Trophoblast cell (in vitro differentiated cells and primary cell): Measurements from ENCODE around the gene PAQR4.

ENCODE experiments used
- DNase-seq, 2 donors: peaks; one replicate each; pipeline ENCODE4 v3.0.0-alpha.2; 2016
- H2AFZ ChIP-seq: 2 replicates; pipeline ENCODE4 v1.6.1; 2013; ENCODE audit warnings: low read length, moderate library complexity, mild to moderate bottlenecking; ENCODE audit not compliant: insufficient read depth, poor library complexity
- H2AK5ac ChIP-seq: 2 replicates; pipeline ENCODE4 v1.6.1; 2013; ENCODE audit warnings: mild to moderate bottlenecking, low read length
- H2BK120ac ChIP-seq: 2 replicates; pipeline ENCODE4 v1.6.1; 2013; ENCODE audit warnings: low read length, mild to moderate bottlenecking, moderate library complexity; ENCODE audit not compliant: insufficient read depth, poor library complexity
- H2BK12ac ChIP-seq: 2 replicates; pipeline ENCODE4 v1.6.1; 2013; ENCODE audit warnings: mild to moderate bottlenecking, low read length, moderate library complexity
- H2BK5ac ChIP-seq: 2 replicates; pipeline ENCODE4 v1.6.1; 2013; ENCODE audit warnings: low read length, low read depth, moderate library complexity, mild to moderate bottlenecking; ENCODE audit not compliant: poor library complexity
- H3K14ac ChIP-seq: 2 replicates; pipeline ENCODE4 v1.6.1; 2013; ENCODE audit warnings: mild to moderate bottlenecking, low read length
- H3K18ac ChIP-seq: 2 replicates; pipeline ENCODE4 v1.6.1; 2013; ENCODE audit warnings: mild to moderate bottlenecking, low read length
- H3K23ac ChIP-seq: 2 replicates; pipeline ENCODE4 v1.6.1; 2013; ENCODE audit warnings: low read length
- H3K27ac ChIP-seq: 2 replicates; pipeline ENCODE4 v1.5.1; 2013; ENCODE audit warnings: low read depth, mild to moderate bottlenecking, inconsistent platforms, low read length, moderate library complexity
- H3K27me3 ChIP-seq: 2 replicates; pipeline ENCODE4 v1.6.1; 2013; ENCODE audit warnings: inconsistent platforms, mild to moderate bottlenecking, low read length, moderate library complexity; ENCODE audit not compliant: insufficient read depth
- H3K36me3 ChIP-seq, 2 experiments: 1 replicate in 1 of 2; 2 replicates in 1 of 2; pipeline ENCODE4 v1.6.1; 2013; ENCODE audit warnings: low read length in 2 of 2, mild to moderate bottlenecking in 2 of 2, moderate library complexity in 1 of 2; ENCODE audit not compliant: insufficient read depth in 2 of 2, control insufficient read depth in 1 of 2
- H3K4ac ChIP-seq: 2 replicates; pipeline ENCODE4 v1.6.1; 2013; ENCODE audit warnings: low read depth, mild to moderate bottlenecking, low read length, moderate library complexity
- H3K4me1 ChIP-seq, 2 experiments: 1 replicate in 1 of 2; 2 replicates in 1 of 2; pipeline ENCODE4 v1.6.1; 2013; ENCODE audit warnings: low read length in 2 of 2, mild to moderate bottlenecking in 2 of 2, moderate library complexity in 1 of 2; ENCODE audit not compliant: insufficient read depth in 2 of 2, control insufficient read depth in 1 of 2
- H3K4me2 ChIP-seq: 2 replicates; pipeline ENCODE4 v1.6.1; 2013; ENCODE audit warnings: inconsistent platforms, mild to moderate bottlenecking, low read length, moderate library complexity
- H3K4me3 ChIP-seq: 2 replicates; pipeline ENCODE4 v1.5.1; 2013; ENCODE audit warnings: mild to moderate bottlenecking, low read depth, low read length, inconsistent platforms
- H3K79me1 ChIP-seq: one replicate; pipeline ENCODE4 v1.6.1; 2013; ENCODE audit warnings: low read length
- H3K79me2 ChIP-seq: 2 replicates; pipeline ENCODE4 v1.6.1; 2013; ENCODE audit warnings: low read length, mild to moderate bottlenecking; ENCODE audit not compliant: control insufficient read depth, insufficient read depth, poor library complexity
- H3K9ac ChIP-seq: 2 replicates; pipeline ENCODE4 v1.6.1; 2013; ENCODE audit warnings: mild to moderate bottlenecking, low read length
- H3K9me3 ChIP-seq: 2 replicates; pipeline ENCODE4 v1.6.1; 2013; ENCODE audit warnings: low read depth, mild to moderate bottlenecking, control low read depth, inconsistent platforms, low read length; ENCODE audit not compliant: insufficient read depth
- H4K12ac ChIP-seq: 2 replicates; pipeline ENCODE4 v1.6.1; 2013; ENCODE audit warnings: low read depth, mild to moderate bottlenecking, low read length, moderate library complexity
- H4K8ac ChIP-seq: 2 replicates; pipeline ENCODE4 v1.6.1; 2013; ENCODE audit warnings: low read depth, mild to moderate bottlenecking, low read length, moderate library complexity
- H4K91ac ChIP-seq: one replicate; pipeline ENCODE4 v1.6.1; 2013; ENCODE audit warnings: low read depth, mild to moderate bottlenecking, low read length, moderate library complexity
- WGBS: extraction: QIAGEN DNeasy Blood & Tissue Kit; methylation state at CpG from one replicate; pipeline ENCODE4 v1.1.7; 2013; ENCODE audit warnings: missing lambda C conversion rate; ENCODE audit not compliant: insufficient read length, insufficient coverage; ENCODE audit errors: extremely low coverage; 5-methylcytosine and 5-hydroxymethylcytosine counted together

Gene PAQR4

GRCh38 chr16:3001316-3001715 lies 32.2 kb downstream of the PAQR4 start:
- no peaks in the 10 kb centered on the region for H3K9me3 ChIP-seq
- peaks cover 4% of the 10 kb centered on the region in 2 experiments for H3K4me1 ChIP-seq
- H4K12ac ChIP-seq, result no peak overlapping the region
- H3K14ac ChIP-seq, result no peak overlapping the region
- H4K8ac ChIP-seq, result no peak overlapping the region
- no peak overlapping the region for H2BK5ac ChIP-seq
- no peaks in the 10 kb centered on the region for H3K36me3 ChIP-seq
- no peak overlapping the region for H2BK120ac ChIP-seq
- no peak overlapping the region for H2AFZ ChIP-seq
- H3K79me1 ChIP-seq, result no peaks in the 10 kb centered on the region
- no peaks in the 10 kb centered on the region for H3K27me3 ChIP-seq
- no peak overlapping the region for H3K27ac ChIP-seq
- H3K79me2 ChIP-seq, result no peaks in the 10 kb centered on the region
- no peak overlapping the region for H3K4me2 ChIP-seq
- no peak for DNase-seq
- no peak overlapping the region for H2BK12ac ChIP-seq
- no peak overlapping the region for H3K9ac ChIP-seq
- H4K91ac ChIP-seq, result no peak overlapping the region
- no peak overlapping the region for H3K4ac ChIP-seq
- no peak overlapping the region for H3K4me3 ChIP-seq
- H3K23ac ChIP-seq, result no peak overlapping the region
- H3K18ac ChIP-seq, result no peak overlapping the region
- WGBS, result no CpG with 5 or more reads among the region's 12 CpGs
- H2AK5ac ChIP-seq, result no peak overlapping the region

GRCh38 chr16:3003582-3004270 lies 34.6 kb downstream of the PAQR4 start:
- Histone ChIP-seq H2BK120ac (no peak overlapping the region), H4K12ac (no peak overlapping the region), H2BK5ac (no peak overlapping the region), H4K8ac (no peak overlapping the region), H3K79me1 (peaks cover 17% of the 10 kb centered on the region), H3K9ac (no peak overlapping the region), H3K4me3 (peak overlapping the region; percentile 72), H3K27me3 (no peaks in the 10 kb centered on the region), H3K14ac (no peak overlapping the region), H3K9me3 (no peaks in the 10 kb centered on the region), H3K4ac (no peak overlapping the region), H2AFZ (peak overlapping the region; percentile 21), H3K4me1 (peaks cover 22 to 27% of the 10 kb centered on the region in 2 experiments), H3K27ac (no peak overlapping the region), H3K4me2 (peak overlapping the region; percentile 87), H4K91ac (peak overlapping the region; percentile 63), H3K36me3 (no peaks in the 10 kb centered on the region), H3K79me2 (peaks cover 4% of the 10 kb centered on the region), H2AK5ac (no peak overlapping the region), H3K18ac (no peak overlapping the region), H3K23ac (no peak overlapping the region), H2BK12ac (no peak overlapping the region)
- DNase-seq, result peak; percentile 99 to 100
- no CpG with 5 or more reads among the region's 58 CpGs for WGBS

DNA sequence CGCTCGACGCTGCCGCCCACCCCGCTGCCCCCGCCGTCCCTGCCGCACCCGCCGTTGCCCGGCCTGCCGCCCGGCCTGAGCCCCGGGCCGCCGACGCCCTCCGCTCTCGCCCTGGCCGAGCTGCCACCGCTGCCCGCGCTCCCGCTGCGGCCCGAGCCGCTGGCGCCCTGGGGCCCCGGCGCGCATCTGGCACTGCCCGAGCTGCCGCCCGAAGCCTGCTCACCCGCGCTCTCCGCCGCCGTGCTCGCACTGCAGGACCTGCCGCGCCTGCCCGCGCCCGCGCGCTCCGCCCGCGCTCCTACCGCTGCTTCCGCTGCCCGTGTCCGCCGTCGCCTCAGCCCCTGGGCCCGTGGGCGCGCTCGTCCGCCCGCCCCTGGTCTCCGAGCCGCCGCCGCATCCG lies 35.2 kb downstream of the PAQR4 start:
- no peak overlapping the region for H2AK5ac ChIP-seq
- H3K36me3 ChIP-seq, result no peaks in the 10 kb centered on the region
- H3K27me3 ChIP-seq, result no peaks in the 10 kb centered on the region
- H3K4me2 ChIP-seq, result peak overlapping the region; percentile 87
- no peak overlapping the region for H2BK5ac ChIP-seq
- WGBS, result no CpG with 5 or more reads among the region's 67 CpGs
- no peak overlapping the region for H2BK12ac ChIP-seq
- peak overlapping the region; percentile 31 for H3K27ac ChIP-seq
- H3K9me3 ChIP-seq, result no peaks in the 10 kb centered on the region
- no peak overlapping the region for H3K14ac ChIP-seq
- H3K79me1 ChIP-seq, result peaks cover 23% of the 10 kb centered on the region
- no peak overlapping the region for H4K8ac ChIP-seq
- no peak overlapping the region for H3K23ac ChIP-seq
- H3K79me2 ChIP-seq, result peaks cover 4% of the 10 kb centered on the region
- H2BK120ac ChIP-seq, result no peak overlapping the region
- H2AFZ ChIP-seq, result peak overlapping the region; percentile 44
- H4K12ac ChIP-seq, result no peak overlapping the region
- H3K4me3 ChIP-seq, result peak overlapping the region; percentile 72
- H3K4me1 ChIP-seq, result peaks cover 24 to 32% of the 10 kb centered on the region in 2 experiments
- no peak overlapping the region for H3K4ac ChIP-seq
- H3K9ac ChIP-seq, result no peak overlapping the region
- DNase-seq, result peak in 1 of 2 donors; percentile 35
- H4K91ac ChIP-seq, result peak overlapping the region; percentile 63
- no peak overlapping the region for H3K18ac ChIP-seq

DNA sequence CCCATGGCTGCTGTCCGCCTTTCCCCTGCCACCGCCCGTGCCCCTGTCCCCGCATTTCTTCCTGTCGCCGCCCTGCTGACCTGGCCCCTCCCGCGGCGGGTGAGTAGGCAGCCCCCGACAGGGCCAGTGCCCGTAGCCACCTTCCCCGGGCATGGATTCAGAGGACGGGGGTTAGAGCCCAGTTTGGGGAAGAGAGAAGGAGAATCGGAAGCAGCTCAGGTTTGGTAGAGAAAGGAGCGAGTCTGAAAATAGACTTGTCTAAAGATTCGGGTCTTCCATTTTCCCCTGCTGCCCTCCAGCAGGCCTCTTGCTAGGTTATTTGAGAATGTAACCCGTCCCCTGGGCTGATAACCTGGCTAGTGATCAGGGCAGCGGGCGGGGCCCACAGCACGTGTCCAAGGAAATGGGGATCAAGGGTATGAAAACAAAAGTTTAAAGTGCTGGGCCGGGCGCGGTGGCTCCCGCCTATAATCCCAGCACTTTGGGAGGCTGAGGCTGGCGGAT lies 35.7 kb downstream of the PAQR4 start:
- peak overlapping the region; percentile 60 for H3K4me3 ChIP-seq
- no CpG with 5 or more reads among the region's 25 CpGs for WGBS

More for the DNA sequence above, 35.7 kb downstream of the PAQR4 start:
- H2BK5ac ChIP-seq, result peak overlapping the region; percentile 66
- no peak overlapping the region for H2AFZ ChIP-seq
- peak overlapping the region; percentile 32 for H4K91ac ChIP-seq
- H2AK5ac ChIP-seq, result no peak overlapping the region
- H3K23ac ChIP-seq, result no peak overlapping the region
- no peaks in the 10 kb centered on the region for H3K36me3 ChIP-seq
- peak overlapping the region; percentile 4 for H3K9ac ChIP-seq
- H3K4me1 ChIP-seq, result peaks cover 24 to 34% of the 10 kb centered on the region in 2 experiments
- H4K8ac ChIP-seq, result peak overlapping the region; percentile 52
- no peak overlapping the region for H3K18ac ChIP-seq
- H4K12ac ChIP-seq, result no peak overlapping the region
- H3K79me2 ChIP-seq, result peaks cover 4% of the 10 kb centered on the region
- H3K27ac ChIP-seq, result peak overlapping the region; percentile 31
- peak; percentile 33 to 58 for DNase-seq
- H2BK12ac ChIP-seq, result no peak overlapping the region
- peaks cover 27% of the 10 kb centered on the region for H3K79me1 ChIP-seq
- H3K27me3 ChIP-seq, result no peaks in the 10 kb centered on the region
- H3K4me2 ChIP-seq, result peak overlapping the region; percentile 71
- no peak overlapping the region for H3K4ac ChIP-seq
- H3K14ac ChIP-seq, result no peak overlapping the region
- no peak overlapping the region for H2BK120ac ChIP-seq
- H3K9me3 ChIP-seq, result no peaks in the 10 kb centered on the region
